ENCODE data around the gene IFNG.

DNA sequence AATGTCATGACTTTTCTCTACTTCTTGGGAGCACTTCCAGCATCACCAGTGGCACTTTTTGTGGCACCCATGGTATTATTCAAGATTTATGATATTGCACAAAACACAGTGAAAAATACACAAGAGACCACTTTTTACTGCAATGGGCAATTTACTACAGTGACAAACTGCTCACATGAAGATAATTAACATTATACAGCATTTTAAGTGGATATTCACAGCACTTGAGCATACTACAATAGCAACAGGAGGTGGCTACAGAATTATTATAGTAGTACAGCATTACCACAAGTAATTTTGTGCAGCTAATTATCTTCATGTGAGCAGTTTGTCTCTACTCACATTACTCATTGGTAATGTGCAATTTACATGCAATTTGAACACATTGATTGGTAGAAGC, 47.7 kb upstream of the IFNG start:
- no peak for TF ChIP-seq SREBF2 (CRISPR knock-in tag; IDR thresholded peaks at IDR 0.05)
- TF ChIP-seq, protein P1, sequence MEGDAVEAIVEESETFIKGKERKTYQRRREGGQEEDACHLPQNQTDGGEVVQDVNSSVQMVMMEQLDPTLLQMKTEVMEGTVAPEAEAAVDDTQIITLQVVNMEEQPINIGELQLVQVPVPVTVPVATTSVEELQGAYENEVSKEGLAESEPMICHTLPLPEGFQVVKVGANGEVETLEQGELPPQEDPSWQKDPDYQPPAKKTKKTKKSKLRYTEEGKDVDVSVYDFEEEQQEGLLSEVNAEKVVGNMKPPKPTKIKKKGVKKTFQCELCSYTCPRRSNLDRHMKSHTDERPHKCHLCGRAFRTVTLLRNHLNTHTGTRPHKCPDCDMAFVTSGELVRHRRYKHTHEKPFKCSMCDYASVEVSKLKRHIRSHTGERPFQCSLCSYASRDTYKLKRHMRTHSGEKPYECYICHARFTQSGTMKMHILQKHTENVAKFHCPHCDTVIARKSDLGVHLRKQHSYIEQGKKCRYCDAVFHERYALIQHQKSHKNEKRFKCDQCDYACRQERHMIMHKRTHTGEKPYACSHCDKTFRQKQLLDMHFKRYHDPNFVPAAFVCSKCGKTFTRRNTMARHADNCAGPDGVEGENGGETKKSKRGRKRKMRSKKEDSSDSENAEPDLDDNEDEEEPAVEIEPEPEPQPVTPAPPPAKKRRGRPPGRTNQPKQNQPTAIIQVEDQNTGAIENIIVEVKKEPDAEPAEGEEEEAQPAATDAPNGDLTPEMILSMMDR (IDR thresholded peaks at IDR 0.05 in 2 of 3, conservative IDR thresholded peaks at IDR 0.05 in 1 of 3; ENCODE audit: insufficient read depth in 2 of 3, low read depth in 1 of 3, low read length in 3 of 3): no peak
- TF ChIP-seq RAD21 (CRISPR knock-in tag; conservative IDR thresholded peaks at IDR 0.05 in 1 of 2, IDR thresholded peaks at IDR 0.05 in 1 of 2): no peak
- no peak for TF ChIP-seq POLR2AphosphoS5 (IDR thresholded peaks at IDR 0.05; ENCODE audit: control insufficient read depth, insufficient read depth, low read depth, low read length)
- no peak for TF ChIP-seq ZNF263 (CRISPR knock-in tag; IDR thresholded peaks at IDR 0.05; ENCODE audit: borderline replicate concordance)
- TF ChIP-seq, protein P2, sequence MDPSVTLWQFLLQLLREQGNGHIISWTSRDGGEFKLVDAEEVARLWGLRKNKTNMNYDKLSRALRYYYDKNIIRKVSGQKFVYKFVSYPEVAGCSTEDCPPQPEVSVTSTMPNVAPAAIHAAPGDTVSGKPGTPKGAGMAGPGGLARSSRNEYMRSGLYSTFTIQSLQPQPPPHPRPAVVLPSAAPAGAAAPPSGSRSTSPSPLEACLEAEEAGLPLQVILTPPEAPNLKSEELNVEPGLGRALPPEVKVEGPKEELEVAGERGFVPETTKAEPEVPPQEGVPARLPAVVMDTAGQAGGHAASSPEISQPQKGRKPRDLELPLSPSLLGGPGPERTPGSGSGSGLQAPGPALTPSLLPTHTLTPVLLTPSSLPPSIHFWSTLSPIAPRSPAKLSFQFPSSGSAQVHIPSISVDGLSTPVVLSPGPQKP (CRISPR knock-in tag; IDR thresholded peaks at IDR 0.05): no peak
- no peak for TF ChIP-seq IRF1 (CRISPR knock-in tag; IDR thresholded peaks at IDR 0.05; ENCODE audit: borderline replicate concordance)
- TF ChIP-seq, protein P3, sequence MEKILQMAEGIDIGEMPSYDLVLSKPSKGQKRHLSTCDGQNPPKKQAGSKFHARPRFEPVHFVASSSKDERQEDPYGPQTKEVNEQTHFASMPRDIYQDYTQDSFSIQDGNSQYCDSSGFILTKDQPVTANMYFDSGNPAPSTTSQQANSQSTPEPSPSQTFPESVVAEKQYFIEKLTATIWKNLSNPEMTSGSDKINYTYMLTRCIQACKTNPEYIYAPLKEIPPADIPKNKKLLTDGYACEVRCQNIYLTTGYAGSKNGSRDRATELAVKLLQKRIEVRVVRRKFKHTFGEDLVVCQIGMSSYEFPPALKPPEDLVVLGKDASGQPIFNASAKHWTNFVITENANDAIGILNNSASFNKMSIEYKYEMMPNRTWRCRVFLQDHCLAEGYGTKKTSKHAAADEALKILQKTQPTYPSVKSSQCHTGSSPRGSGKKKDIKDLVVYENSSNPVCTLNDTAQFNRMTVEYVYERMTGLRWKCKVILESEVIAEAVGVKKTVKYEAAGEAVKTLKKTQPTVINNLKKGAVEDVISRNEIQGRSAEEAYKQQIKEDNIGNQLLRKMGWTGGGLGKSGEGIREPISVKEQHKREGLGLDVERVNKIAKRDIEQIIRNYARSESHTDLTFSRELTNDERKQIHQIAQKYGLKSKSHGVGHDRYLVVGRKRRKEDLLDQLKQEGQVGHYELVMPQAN (IDR thresholded peaks at IDR 0.05; ENCODE audit: borderline replicate concordance): no peak
- TF ChIP-seq HIVEP1 (CRISPR knock-in tag; IDR thresholded peaks at IDR 0.05): no peak

All from K562 (cell line).